ENCODE results near the gene AUH.

GRCh38 chr9:91308191-91308590 lies 53.5 kb downstream of the AUH start:
- no peak for TF ChIP-seq SP1 (IDR thresholded peaks at IDR 0.05)
- TF ChIP-seq SUZ12 (IDR thresholded peaks at IDR 0.05): no peak
- no peak for TF ChIP-seq PKNOX1 (IDR thresholded peaks at IDR 0.05)
- TF ChIP-seq TARDBP (IDR thresholded peaks at IDR 0.05): no peak
- TF ChIP-seq HDGF (IDR thresholded peaks at IDR 0.05; ENCODE audit: borderline replicate concordance): no peak
- no peak for TF ChIP-seq ARNT (IDR thresholded peaks at IDR 0.05)
- no peak for TF ChIP-seq NFRKB (IDR thresholded peaks at IDR 0.05)
- no peak for TF ChIP-seq ZNF384 (IDR thresholded peaks at IDR 0.05)

Measured in HEK293T (cell line).